ENCODE measurements around the gene OSBPL5.

DNA sequence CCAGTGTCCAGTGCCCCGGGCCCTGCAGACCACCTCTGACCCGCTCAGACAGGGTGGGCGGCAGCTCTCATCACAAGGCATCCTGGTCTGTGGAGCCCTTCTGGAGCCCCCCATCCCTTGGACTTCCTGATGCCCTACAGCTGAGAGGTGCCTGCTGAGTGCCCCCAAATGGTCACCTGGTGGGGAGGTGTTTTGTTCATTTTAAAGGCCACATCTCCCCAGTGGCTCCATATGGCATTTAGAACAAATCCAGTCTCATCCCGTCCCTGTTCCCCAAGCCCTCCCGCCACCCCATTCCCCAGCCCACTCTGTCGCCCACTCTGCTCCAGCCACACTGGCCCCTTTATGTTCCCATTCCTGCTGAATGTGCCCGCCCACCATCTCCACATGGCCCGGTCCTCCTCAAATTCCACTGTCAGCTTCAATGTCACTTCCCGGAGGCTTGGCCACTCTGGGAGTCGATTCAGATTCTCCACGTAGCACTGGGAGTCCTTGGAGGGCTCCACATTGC is 32.8 kb downstream of the OSBPL5 start:
- TF ChIP-seq EZH2phosphoT487 (IDR thresholded peaks at IDR 0.05; ENCODE audit: borderline replicate concordance, low read length) (no peak), EZH2 (IDR thresholded peaks at IDR 0.05; ENCODE audit: low read length, unreplicated experiment) (no peak)
- TF ChIP-seq, protein P1, sequence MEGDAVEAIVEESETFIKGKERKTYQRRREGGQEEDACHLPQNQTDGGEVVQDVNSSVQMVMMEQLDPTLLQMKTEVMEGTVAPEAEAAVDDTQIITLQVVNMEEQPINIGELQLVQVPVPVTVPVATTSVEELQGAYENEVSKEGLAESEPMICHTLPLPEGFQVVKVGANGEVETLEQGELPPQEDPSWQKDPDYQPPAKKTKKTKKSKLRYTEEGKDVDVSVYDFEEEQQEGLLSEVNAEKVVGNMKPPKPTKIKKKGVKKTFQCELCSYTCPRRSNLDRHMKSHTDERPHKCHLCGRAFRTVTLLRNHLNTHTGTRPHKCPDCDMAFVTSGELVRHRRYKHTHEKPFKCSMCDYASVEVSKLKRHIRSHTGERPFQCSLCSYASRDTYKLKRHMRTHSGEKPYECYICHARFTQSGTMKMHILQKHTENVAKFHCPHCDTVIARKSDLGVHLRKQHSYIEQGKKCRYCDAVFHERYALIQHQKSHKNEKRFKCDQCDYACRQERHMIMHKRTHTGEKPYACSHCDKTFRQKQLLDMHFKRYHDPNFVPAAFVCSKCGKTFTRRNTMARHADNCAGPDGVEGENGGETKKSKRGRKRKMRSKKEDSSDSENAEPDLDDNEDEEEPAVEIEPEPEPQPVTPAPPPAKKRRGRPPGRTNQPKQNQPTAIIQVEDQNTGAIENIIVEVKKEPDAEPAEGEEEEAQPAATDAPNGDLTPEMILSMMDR (conservative IDR thresholded peaks at IDR 0.05; ENCODE audit: low read depth, low read length) = no peak
